Progenitor cell of endocrine pancreas (in vitro differentiated cells): ENCODE results near the gene OR1L6. TPM values are rescaled to one million over a fixed set of nuclear protein-coding genes. Genes with fewer than 3 reads are reported as not detected.

ENCODE experiments used
- DNase-seq: peaks from one replicate; pipeline ENCODE4 v3.0.0; 2021; ENCODE audit warnings: low spot score; ENCODE audit not compliant: unreplicated experiment
- H3K27ac Mint-ChIP-seq: 2 replicates; pipeline ENCODE4 v1.8.0; 2021; ENCODE audit warnings: mild to moderate bottlenecking, moderate library complexity, mixed read lengths
- H3K27me3 Mint-ChIP-seq: 2 replicates; pipeline ENCODE4 v1.8.0; 2021; ENCODE audit warnings: mixed read lengths
- H3K36me3 Mint-ChIP-seq: 2 replicates; pipeline ENCODE4 v1.8.0; 2022; ENCODE audit warnings: mixed read lengths; ENCODE audit not compliant: insufficient read depth
- H3K4me1 Mint-ChIP-seq: 2 replicates; pipeline ENCODE4 v1.8.0; 2021; ENCODE audit warnings: low read depth, mixed read lengths
- H3K4me3 Mint-ChIP-seq: 2 replicates; pipeline ENCODE4 v1.8.0; 2021; ENCODE audit warnings: low read depth, mild to moderate bottlenecking, moderate library complexity, mixed read lengths
- H3K9me3 Mint-ChIP-seq: 2 replicates; pipeline ENCODE4 v1.8.0; 2021; ENCODE audit warnings: low read depth, mixed read lengths
- CTCF ChIP-seq: fragments of 200-600 bp; sonication (generic); IDR thresholded peaks from one replicate; pipeline ENCODE4 v1.5.0; 2021; ENCODE audit warnings: antibody characterized with exemption, mild to moderate bottlenecking; ENCODE audit not compliant: unreplicated experiment
- long read RNA-seq: library from polyadenylated mRNA; unstranded; transcript quantifications from one replicate; pipeline ENCODE4 v2.0.0, GENCODE V29; 2020
- total RNA-seq: library from RNA; stranded (reverse); gene quantifications from 2 replicates; pipeline ENCODE4 v1.2.1, GENCODE V29; 2021

Gene OR1L6
- not detected in 2 replicates for total RNA-seq
- long read RNA-seq: 0 reads

- peaks cover 66% of the 10 kb centered on the region for H3K9me3 Mint-ChIP-seq
- H3K4me3 Mint-ChIP-seq: no peak within 1 kb of the TSS
- no peak within 1 kb of the TSS for H3K27ac Mint-ChIP-seq
- no peaks in the 10 kb centered on the region for H3K4me1 Mint-ChIP-seq
- DNase-seq: no peak
- TF ChIP-seq CTCF: no peak
- H3K36me3 Mint-ChIP-seq: no peaks in the 10 kb centered on the region
- no peaks in the 10 kb centered on the region for H3K27me3 Mint-ChIP-seq
These were observed at the start of gene OR1L6 for GRCh38 chr9:122742003-122742402. TSS of gene OR1L6 (plus strand) at chr9:122742303. CDS start at chr9:122749848, 7,545 bp downstream.

- Mint-ChIP-seq H3K36me3 (no peaks in the 10 kb centered on the region), H3K4me3 (no peak overlapping the region), H3K9me3 (peaks cover 33% of the 10 kb centered on the region), H3K27ac (no peak overlapping the region), H3K4me1 (no peaks in the 10 kb centered on the region), H3K27me3 (no peaks in the 10 kb centered on the region)
- no peak for TF ChIP-seq CTCF
- DNase-seq: no peak
These were observed 46.4 kb upstream of the OR1L6 start for GRCh38 chr9:122695696-122696095.

GRCh38 chr9:122718038-122718437, 24.1 kb upstream of the OR1L6 start:
- no peaks in the 10 kb centered on the region for H3K36me3 Mint-ChIP-seq
- H3K9me3 Mint-ChIP-seq: peaks cover 49% of the 10 kb centered on the region
- H3K27me3 Mint-ChIP-seq: no peaks in the 10 kb centered on the region
- H3K4me3 Mint-ChIP-seq: no peak overlapping the region
- H3K27ac Mint-ChIP-seq: no peak overlapping the region
- no peak for DNase-seq
- no peak for TF ChIP-seq CTCF
- no peaks in the 10 kb centered on the region for H3K4me1 Mint-ChIP-seq

GRCh38 chr9:122719218-122719617, 22.9 kb upstream of the OR1L6 start:
- Mint-ChIP-seq H3K36me3 (no peaks in the 10 kb centered on the region), H3K27me3 (no peaks in the 10 kb centered on the region), H3K9me3 (peaks cover 53% of the 10 kb centered on the region), H3K4me1 (no peaks in the 10 kb centered on the region), H3K27ac (no peak overlapping the region), H3K4me3 (no peak overlapping the region)
- DNase-seq: no peak
- TF ChIP-seq CTCF: no peak

- peaks cover 46% of the 10 kb centered on the region for H3K9me3 Mint-ChIP-seq
- H3K4me1 Mint-ChIP-seq: no peaks in the 10 kb centered on the region
- no peak for TF ChIP-seq CTCF
- no peaks in the 10 kb centered on the region for H3K36me3 Mint-ChIP-seq
- H3K4me3 Mint-ChIP-seq: no peak within 1 kb of the TSS
- no peaks in the 10 kb centered on the region for H3K27me3 Mint-ChIP-seq
- DNase-seq: no peak
- no peak within 1 kb of the TSS for H3K27ac Mint-ChIP-seq
These were observed 18.4 kb upstream of the OR1L6 start, which contains the start of gene OR1L4 for GRCh38 chr9:122723690-122724089. TSS of gene OR1L4 (plus strand) at chr9:122723990. CDS start at chr9:122723990, 0 bp downstream.
